Endometrial microvascular endothelial cells (primary cell): ENCODE results near the gene UGCG. TPM values are rescaled to one million over a fixed set of nuclear protein-coding genes. Genes with fewer than 3 reads are reported as not detected.
"Not testable (repeated sequence)": the region's sequence is repeated elsewhere in the genome, so short reads cannot be mapped to it uniquely, and the experiment has no call there.

Experiments used
- in situ Hi-C: cut with HindIII; loops from 2 replicates; pipeline ENCODE4 v1.10.0; 2017; ENCODE audit warnings: low sequenced_read_pairs, low pct_unique_long_range_greater_than_20kb; ENCODE audit errors: inconsistent ontology term
- total RNA-seq: library from RNA; depleted of rRNA; stranded (reverse); fragments of >200 nt; gene quantifications from one replicate; pipeline ENCODE4 v1.2.3, GENCODE V29; 2015; ENCODE audit errors: inconsistent ontology term

Gene UGCG
- total RNA-seq, 1 donor from 2014 or later = 58.4 TPM

DNA sequence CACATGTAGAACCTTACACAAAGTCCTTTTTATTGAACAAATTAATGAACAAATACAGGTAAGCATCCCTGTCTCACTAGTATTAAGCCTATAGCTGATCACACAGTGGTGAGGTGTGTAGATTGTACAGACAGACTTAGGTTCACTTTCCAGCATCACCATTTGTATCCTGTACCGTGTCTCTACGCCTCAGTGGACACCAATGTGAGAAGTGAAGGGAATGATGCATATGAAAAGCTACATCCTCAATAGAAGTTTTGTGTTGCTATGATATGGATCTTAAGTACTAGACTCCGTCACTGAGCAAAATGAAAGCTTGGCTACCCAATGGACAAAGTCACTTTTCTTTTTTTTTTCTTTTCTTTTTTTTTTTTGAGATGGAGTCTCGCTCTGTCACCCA, 46.6 kb downstream of the UGCG start:
- in situ Hi-C loops = no loop called here

DNA sequence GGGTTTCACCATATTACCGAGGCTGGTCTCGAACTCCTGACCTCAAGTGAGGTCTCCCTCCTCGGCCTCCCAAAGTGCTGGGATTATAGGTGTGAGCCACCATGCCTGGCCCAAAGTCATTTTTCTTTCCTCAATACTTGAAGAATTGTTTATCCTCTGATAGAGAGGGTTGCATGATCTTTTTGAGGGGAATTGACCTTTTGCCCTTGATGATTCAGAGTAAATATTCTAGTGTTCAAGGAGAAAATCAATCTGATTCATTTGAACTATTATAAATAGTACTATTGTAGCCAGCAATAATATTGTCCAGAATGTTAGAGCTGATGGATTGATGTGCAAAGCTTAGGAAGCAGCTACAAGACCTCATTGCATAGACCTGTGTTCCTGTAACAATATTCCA, 47.1 kb downstream of the UGCG start:
- in situ Hi-C loops = no loop called here

DNA sequence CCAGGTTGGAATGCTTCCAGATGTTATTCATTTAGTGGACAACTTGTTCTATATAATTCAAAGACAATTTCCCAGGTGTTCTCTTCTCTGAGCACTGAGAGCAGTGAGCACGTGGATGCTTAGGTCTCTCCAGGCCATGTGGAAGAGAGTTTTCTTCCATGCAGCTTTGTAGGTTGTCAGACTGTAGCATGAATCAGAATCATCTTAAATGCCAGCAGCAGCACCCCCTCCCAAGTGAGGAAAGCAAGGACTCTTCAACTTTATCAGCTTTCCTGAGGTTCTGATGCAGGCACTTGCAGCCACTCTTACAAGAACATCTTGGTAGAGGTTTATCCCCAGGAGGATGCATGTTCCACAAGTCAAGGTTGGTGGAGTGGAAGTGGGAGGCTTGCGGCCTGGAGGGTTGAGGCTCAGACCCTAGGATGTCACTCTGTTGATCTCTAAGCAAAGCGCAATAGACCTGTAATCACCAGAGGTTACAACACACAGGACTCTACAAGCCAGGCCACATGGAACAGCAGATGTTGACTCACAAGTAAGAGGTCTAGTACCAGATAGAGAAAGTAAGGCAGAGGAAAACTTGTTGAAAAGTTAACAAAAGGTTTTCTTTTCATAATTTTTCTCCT, 47.7 kb downstream of the UGCG start:
- in situ Hi-C loops = no loop called here

DNA sequence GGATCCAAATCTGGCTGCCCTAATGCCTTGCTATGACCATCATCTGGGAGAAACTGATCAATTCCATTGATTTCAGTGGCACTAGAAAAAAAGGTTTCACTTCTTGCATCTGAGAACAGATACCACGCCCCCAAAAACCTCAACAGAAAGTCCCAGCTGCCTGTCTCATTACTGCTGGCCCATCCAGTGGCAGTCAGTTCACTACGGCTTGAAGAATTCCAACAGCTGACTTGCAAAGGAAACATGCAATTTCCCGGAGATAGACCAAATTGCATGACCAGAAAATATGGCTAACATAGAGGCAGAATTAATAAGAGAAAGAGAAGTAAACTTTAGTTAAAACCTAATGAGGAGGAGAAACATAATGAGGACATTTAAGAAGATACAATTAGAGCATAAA, 48.6 kb downstream of the UGCG start:
- in situ Hi-C loops = no loop called here

DNA sequence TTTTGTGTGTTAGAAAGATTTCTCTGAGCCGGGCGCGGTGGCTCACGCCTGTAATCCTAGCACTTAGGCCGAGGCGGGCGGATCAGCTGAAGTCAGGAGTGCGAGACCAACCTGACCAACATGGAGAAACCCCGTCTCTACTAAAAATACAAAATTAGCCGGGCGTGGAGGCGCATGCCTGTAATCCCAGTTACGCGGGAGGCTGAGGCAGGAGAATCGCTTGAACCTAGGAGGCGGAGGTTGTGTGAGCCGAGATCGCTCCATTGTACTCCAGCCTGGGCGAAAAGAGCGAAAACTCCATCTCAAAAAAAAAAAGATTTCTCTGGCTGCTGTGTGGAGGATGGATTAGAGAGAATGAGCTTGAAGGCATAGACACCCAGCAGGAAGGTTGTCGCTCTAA, 51.5 kb downstream of the UGCG start:
- in situ Hi-C loops = not testable (repeated sequence)

DNA sequence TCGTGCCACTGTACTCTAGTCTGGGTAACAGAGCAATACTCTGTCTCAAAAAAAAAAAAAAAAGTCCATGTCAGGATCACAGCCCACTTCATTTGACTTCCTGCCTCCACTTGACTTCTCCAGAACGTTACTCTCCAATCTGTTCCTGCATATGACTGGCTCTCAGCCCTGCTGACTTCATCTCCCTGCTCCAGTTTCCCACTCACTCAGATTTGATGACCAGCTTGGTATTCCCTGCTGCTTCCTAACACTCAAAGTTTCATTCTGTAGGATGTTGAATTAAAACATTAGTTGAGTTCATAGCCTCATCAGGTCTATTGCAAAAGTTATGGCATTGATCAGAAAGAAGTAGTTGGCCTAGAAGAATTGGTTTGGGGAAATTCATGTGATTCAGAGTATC, 52.3 kb downstream of the UGCG start:
- in situ Hi-C loops = no loop called here

DNA sequence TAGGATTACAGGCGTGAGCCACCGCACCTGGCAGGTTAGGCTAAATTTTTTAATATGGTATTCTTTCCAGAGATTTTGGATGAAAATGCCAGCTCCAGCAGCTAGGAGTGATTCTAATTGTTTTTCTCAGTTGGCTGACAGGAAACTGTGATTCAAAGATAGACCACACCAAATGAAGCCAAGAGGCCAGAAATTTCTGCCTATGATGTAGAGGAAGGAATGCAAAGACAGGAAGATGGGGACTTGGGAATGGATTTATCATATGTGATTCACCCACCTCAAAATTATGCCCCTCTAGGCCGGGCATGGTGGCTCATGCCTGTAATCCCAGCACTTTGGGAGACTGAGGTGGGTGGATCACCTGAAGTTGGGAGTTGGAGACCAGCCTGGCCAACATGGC, 53.3 kb downstream of the UGCG start:
- in situ Hi-C loops = loop anchor here (5.0 kb wide), 1 partner anchor 42 kb away; no protein-coding TSS in a partner anchor

DNA sequence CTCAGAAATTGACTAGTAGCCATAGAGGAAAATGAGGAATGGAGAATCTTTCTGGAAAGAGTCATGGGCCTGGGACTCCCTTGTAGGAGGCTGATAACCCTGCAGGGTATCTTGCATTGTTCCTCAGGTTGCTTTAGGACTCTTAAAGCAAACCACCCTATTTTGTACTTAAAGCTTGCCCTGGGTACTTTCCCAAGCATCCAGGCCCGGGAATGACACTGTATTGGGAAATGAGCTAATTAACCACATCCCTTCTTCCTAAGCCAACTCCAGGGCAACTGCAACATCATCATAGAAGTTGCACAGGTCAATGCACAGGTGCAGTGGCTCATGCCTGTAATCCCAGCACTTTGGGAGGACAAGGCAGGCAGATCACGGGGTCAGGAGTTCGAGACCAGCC, 55.9 kb downstream of the UGCG start:
- in situ Hi-C loops = loop anchor here (5.0 kb wide), 1 partner anchor 40 kb away; no protein-coding TSS in a partner anchor

DNA sequence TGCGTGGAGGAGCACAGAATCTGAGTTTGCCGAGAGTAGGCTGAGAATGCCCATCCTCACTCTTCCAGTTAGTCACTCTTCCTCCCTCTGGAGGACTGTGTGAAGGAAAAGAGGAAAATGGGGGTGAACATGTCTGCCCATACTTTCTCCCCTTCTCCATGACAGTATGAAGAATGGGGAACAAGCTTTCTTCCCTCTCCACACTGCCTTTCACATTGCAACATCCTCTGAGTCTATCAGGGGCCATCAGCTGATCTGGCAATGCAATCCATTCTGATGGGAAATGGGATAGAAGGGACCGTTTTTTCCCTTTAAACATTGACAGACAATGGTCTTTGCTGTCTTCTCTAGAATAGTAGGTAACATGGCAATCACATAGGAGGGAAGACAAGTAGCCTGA, 56.8 kb downstream of the UGCG start:
- in situ Hi-C loops = loop anchor here (5.0 kb wide), 1 partner anchor 39 kb away; no protein-coding TSS in a partner anchor

DNA sequence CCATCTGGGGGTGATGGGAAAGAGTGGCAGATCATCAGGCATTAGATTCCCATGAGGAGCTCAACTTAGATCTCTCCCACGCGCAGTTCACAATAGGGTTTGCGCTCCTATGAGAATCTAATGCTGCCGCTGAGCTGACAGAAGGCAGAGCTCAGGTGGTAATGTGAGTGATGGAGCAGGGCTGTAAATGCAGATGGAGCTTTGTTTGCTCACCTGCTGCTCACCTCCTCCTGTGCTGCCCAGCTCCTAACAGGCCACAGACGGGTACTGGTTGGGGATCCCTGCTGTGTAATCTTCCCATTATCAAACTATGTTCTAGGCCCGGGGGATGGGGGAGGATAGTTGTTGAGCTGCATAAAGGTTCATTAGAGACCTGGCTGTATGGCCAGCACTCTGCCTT, 58.4 kb downstream of the UGCG start:
- in situ Hi-C loops = no loop called here

DNA sequence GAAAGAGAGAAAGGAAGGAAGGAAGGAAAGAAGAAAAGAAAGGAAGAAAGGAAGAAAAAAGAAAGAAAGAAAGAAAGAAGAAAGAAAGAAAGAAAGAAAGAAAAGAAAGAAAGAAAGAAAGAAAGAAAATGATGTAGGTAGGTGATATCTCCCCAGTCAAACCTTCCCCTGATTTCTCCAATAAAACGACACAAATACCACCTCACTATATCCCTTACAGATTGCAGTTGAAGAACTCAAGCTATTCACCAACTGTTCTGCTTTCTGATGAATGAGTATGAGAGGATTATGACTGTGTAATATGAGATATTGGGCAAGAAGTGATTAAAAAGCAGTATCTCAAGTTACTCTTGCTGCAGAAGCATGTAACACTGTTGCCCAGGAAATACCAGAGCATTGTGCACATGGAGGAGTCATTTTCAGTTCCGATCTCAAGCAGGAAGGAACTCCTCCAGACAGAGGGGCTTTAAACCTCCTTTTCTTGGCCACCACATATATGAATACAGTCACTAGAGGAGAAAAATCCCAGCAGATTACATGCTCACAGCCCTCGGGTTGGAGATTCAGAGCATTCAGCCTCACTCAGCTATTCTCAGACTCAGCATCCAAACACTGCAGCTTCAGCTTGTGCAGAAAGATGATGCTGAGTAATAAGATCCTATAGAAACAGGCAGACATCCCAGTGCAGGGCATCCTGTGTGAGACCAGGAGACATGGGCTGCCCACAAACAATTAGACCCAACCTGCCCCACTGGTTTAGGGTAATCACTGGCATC, 61.4 kb downstream of the UGCG start:
- in situ Hi-C loops = no loop called here

DNA sequence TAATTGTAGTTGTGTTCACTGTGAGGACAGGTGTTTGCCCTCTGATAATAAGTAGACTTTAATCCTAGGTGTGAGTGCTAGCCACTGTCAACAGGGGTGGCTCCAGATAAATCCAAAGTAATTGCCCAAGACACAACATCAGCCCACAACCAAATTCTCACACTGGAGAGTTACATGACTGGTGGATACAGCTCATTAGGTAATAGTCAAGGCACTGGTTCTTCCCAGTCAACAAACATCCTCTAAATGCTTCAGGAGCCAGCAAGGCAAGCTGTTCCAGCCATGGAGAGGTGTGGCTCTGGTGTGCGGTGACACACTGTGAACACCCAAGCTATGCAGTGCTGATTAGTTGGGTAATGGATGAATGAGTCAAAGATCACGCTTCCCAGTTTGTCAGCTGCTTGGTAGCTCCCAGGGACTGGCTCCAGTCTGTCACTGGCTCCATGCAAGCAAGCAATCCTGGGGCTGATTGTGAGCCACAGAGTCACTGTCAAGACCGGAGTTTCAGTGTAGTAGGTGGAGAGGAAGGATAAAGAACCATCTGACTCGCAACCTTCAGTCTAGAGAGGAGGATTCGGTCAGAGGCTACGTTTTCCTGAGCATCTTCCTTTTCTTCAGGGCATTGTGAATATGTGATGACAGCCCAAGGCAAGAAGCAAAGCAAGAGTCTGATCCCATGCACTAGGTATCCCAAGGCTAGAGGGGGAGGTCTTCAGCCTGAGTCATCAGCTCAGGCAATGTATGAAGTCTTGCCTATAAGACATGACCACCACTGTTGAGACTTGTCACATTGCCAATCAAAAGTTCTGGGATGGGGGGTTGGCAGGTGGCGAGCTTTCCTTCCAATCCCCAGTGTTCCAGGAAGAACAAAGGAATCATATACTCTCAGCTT, 63.1 kb downstream of the UGCG start:
- in situ Hi-C loops = no loop called here

DNA sequence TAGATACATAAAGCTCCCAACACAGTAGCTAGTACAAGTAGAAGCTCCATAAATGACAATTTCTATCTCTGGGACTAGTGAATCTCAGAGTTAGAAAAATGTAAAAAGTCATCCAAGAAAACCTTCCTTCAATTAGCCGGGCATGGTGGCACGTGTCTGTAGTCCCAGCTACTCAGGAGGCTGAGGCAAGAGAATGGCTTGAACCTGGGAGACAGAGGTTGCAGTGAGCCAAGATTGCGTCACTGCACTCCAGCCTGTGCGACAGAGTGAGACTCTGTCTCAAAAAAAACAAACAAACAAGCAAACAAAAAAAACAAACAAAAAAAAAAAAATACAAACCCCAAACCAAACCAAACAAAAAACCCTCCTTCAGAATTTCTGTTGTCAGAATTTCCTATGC, 63.9 kb downstream of the UGCG start:
- in situ Hi-C loops = not testable (repeated sequence)

DNA sequence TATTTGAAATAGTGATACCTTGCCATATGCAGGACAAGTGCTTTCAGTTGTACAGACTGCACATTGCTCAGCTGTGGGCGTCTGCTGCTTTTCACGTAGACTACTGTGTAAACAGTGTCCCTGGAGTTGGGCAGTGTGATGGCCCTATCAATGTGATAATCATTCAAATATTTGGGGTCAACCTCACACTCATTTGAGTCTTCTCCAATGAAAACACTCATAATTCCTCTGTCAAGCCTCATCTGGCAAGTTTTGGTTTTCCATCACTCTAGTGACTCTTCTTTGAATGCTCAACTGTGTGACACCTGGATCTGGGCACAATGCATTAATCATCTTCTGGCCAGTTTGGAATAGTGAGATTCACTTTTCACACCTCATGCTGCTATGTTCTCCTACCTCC, 64.4 kb downstream of the UGCG start:
- in situ Hi-C loops = no loop called here

DNA sequence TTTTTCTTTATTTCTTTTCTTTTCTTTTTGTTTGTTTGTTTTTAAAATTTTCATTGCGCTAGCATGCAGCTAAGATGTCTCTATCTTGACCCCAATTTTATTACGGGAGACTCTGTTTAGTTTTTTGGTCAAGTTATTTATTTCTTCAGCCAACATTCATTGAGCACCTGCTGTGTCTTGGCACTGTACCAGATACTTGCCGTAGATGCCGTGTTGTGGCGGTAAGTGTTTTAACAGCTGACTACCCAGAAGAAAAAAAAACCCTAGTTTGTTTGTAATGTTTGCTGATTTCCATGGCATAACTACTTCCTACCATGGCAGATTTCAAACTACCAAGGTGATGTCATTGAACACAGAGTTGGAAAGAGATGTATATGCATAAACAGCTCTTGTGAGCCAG, 65.0 kb downstream of the UGCG start:
- in situ Hi-C loops = no loop called here

DNA sequence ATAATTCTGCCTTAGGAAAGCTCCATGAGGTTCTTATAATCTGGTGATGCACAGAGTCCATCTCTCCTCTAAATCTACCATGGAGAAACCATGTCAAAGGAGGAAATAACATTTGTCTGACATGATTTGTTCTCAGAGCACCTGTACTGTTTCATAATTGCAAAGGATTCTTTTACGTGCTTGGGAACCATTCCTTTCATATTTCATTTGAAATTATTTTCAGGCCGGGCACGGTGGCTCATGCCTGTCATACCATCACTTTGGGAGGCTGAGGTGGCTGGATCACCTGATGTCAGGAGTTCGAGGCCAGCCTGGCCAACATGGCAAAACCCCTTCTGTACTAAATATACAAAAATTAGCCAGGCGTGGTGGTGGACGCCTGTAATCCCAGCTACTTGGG, 65.4 kb downstream of the UGCG start:
- in situ Hi-C loops = no loop called here

DNA sequence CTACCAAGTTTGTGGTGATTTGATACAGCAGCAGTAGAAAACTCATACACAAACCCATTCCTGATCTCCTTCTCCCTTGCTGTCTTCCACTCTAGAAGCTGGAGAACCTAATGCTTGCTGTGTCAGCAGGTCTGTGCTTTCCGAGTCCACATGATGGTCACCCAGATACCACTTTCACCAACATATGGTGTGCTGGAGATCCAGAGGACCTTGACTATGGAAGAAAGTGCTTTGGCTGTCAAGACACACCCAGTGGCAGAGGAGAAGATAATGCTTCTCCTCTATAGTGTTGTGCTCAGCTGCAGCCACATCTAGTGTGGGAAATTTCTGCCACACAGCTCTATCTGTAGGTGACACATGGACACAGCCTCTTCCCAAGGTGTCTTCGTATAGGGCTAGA, 67.4 kb downstream of the UGCG start:
- in situ Hi-C loops = no loop called here

DNA sequence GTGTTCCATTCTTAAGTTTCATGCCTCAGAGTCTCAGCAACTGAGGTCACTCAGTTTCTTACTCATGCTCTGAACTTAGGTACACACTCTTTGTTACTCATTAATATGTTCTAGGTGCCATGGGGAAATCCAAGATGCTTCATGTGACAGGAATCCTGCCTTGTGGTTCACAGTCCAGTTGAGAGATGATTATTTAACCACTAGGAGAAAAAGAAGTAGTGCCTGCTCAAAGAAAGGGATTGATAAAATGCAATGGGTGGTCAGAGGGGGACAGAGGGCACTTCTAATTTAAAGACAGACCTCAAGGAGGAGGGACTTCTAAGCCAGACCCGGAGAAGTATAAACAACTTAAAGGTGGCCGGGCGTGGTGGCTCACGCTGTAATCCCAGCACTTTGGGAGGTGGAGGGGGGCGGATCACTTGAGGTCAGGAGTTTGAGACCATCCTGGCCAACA, 69.0 kb downstream of the UGCG start:
- in situ Hi-C loops = no loop called here

DNA sequence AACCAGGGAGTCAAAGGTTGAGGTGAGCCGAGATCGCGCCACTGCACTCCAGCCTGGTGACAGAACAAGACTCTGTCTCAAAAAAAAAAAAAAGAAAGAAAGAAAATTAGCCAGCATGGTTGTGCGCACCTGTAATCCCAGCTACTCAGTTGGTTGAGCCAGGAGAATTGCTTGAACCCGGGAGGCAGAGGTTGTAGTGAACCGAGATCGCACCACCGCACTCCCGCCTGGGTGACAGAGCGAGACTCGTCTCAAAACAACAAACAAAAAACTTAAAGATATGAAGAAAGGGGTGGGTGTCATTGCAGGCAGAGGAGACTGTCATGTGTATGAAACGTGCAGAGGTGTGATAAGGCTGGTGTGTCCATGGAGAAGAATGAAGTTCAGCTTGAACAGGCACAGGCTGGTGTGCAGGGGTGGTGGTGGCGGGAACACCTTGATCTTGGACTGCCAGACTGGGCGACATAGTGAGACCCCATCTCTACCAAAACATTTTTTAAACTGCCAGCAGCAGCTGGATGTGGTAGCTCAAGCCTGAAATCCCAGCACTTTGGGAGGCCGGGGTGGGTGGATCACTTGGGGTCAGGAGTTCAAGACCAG, 69.6 kb downstream of the UGCG start:
- in situ Hi-C loops = no loop called here
